B cell (primary cell): ENCODE data around the gene HMCN1. TPM values are rescaled to one million over a fixed set of nuclear protein-coding genes. Genes with fewer than 3 reads are reported as not detected.

Experiments
- ATAC-seq: fragments of 200-7000 bp; cut with Tn5 transposase; one replicate; pipeline ENCODE4 v1.10.0; 2021; ENCODE audit warnings: low read depth, mild to moderate bottlenecking, moderate number of reproducible peaks, moderate library complexity
- CTCF ChIA-PET: fragments of 350-600 bp; sonication (Branson Sonifier 250); formaldehyde crosslinking; loops from one replicate; lab custom pipeline; 2021; ENCODE audit warnings: antibody characterized with exemption, inconsistent platforms; lab: Charles Lee
- POLR2A ChIA-PET: fragments of 350-600 bp; sonication (Branson Sonifier 250); formaldehyde crosslinking; loops from one replicate; lab custom pipeline; 2021; ENCODE audit warnings: antibody characterized with exemption; lab: Charles Lee
- DNase-seq: peaks from one replicate; pipeline ENCODE4 v3.0.0; 2013
- H2AFZ ChIP-seq: 2 replicates; pipeline ENCODE4 v1.6.1; 2012; ENCODE audit warnings: mild to moderate bottlenecking, low read depth, low read length; ENCODE audit not compliant: insufficient read depth, poor library complexity, severe bottlenecking
- H3K27ac ChIP-seq, 2 donors: 1 replicate in 1 of 2; 2 replicates in 1 of 2; pipeline ENCODE4 v1.5.1; 2012 to 2013; ENCODE audit warnings: low read length in 2 of 2, mild to moderate bottlenecking in 2 of 2, moderate library complexity in 1 of 2
- H3K27me3 ChIP-seq, 4 experiments: fragments of 200-600 bp in 1 of 4; sonication (generic) in 1 of 4; replicated peaks in 1 of 4; 1 replicate in 2 of 4; 2 replicates in 2 of 4; pipeline versions ENCODE4 v1.6.1 to v1.7.0; 2013 to 2016; ENCODE audit warnings: low read length in 3 of 4, mild to moderate bottlenecking in 2 of 4, mixed read lengths in 1 of 4, moderate library complexity in 1 of 4; ENCODE audit not compliant: insufficient read depth in 4 of 4, control insufficient read depth in 3 of 4; ENCODE audit errors: control extremely low read depth in 1 of 4
- H3K36me3 ChIP-seq, 2 experiments: replicated peaks in 1 of 2; 1 replicate in 1 of 2; 2 replicates in 1 of 2; pipeline versions ENCODE4 v1.6.1 to v1.7.1; 2013; ENCODE audit warnings: low read length in 1 of 2; ENCODE audit not compliant: insufficient read depth in 2 of 2, control insufficient read depth in 1 of 2; ENCODE audit errors: control extremely low read depth in 1 of 2, extremely low read depth in 1 of 2
- H3K4me1 ChIP-seq, 2 donors: fragments of 200-600 bp in 1 of 2; sonication (generic) in 1 of 2; 1 replicate in 1 of 2; 2 replicates in 1 of 2; pipeline versions ENCODE4 v1.5.1 to v1.6.1; 2013 to 2017; ENCODE audit warnings: low read length in 2 of 2; ENCODE audit not compliant: control insufficient read depth in 2 of 2, insufficient read depth in 2 of 2
- H3K4me2 ChIP-seq: replicated peaks from 2 replicates; pipeline ENCODE3; 2012; ENCODE audit warnings: mild to moderate bottlenecking, low read depth, low read length; ENCODE audit not compliant: poor library complexity, severe bottlenecking
- H3K4me3 ChIP-seq, 5 experiments: fragments of 200-600 bp in 1 of 5; sonication (generic) in 1 of 5; 1 replicate in 3 of 5; 2 replicates in 2 of 5; pipeline versions ENCODE4 v1.5.1 to v1.7.0; 2011 to 2016; ENCODE audit warnings: low read length in 4 of 5, mild to moderate bottlenecking in 4 of 5, low read depth in 2 of 5, control low read depth in 1 of 5, moderate library complexity in 1 of 5; ENCODE audit not compliant: insufficient read depth in 1 of 5; ENCODE audit errors: control extremely low read depth in 1 of 5, extremely low read depth in 1 of 5
- H3K79me2 ChIP-seq: fragments of 200-600 bp; sonication (generic); one replicate; pipeline ENCODE4 v1.6.0; 2016; ENCODE audit warnings: low read length; ENCODE audit not compliant: control insufficient read depth, insufficient read depth
- H3K9ac ChIP-seq: fragments of 200-600 bp; sonication (generic); 2 replicates; pipeline ENCODE4 v1.6.1; 2017; ENCODE audit warnings: mild to moderate bottlenecking, low read length, moderate library complexity
- H3K9me3 ChIP-seq, 3 donors: one replicate each; pipeline versions ENCODE4 v1.6.1 to v1.7.1; 2013; ENCODE audit warnings: low read length in 2 of 3; ENCODE audit not compliant: control insufficient read depth in 2 of 3, insufficient read depth in 1 of 3; ENCODE audit errors: control extremely low read depth in 1 of 3
- H4K20me1 ChIP-seq: 2 replicates; pipeline ENCODE4 v1.6.0; 2012; ENCODE audit warnings: mild to moderate bottlenecking, low read length; ENCODE audit not compliant: insufficient read depth, control insufficient read depth, poor library complexity, severe bottlenecking
- H3K27ac Mint-ChIP-seq: one replicate; pipeline ENCODE4 v1.8.0; 2021; ENCODE audit warnings: mixed read lengths
- H3K27me3 Mint-ChIP-seq: one replicate; pipeline ENCODE4 v1.8.0; 2021; ENCODE audit warnings: mixed read lengths
- H3K4me1 Mint-ChIP-seq: one replicate; pipeline ENCODE4 v1.8.0; 2021; ENCODE audit warnings: mixed read lengths
- H3K4me3 Mint-ChIP-seq: one replicate; pipeline ENCODE4 v1.8.0; 2021; ENCODE audit warnings: mixed read lengths
- H3K9me3 Mint-ChIP-seq: one replicate; pipeline ENCODE4 v1.8.0; 2022; ENCODE audit warnings: mixed read lengths; ENCODE audit not compliant: insufficient read depth
- EZH2 ChIP-seq: IDR thresholded peaks from 2 replicates; pipeline ENCODE4 v1.6.1; 2012; ENCODE audit warnings: borderline replicate concordance, low read depth, mild to moderate bottlenecking, moderate library complexity, low read length; ENCODE audit not compliant: insufficient read depth, poor library complexity, severe bottlenecking
- WGBS: methylation state at CpG from one replicate; pipeline ENCODE4 v1.1.5; 2013; ENCODE audit warnings: missing lambda C conversion rate; ENCODE audit not compliant: insufficient coverage; 5-methylcytosine and 5-hydroxymethylcytosine counted together
- intact Hi-C: fragments of 100-400 bp; cut with micrococcal nuclease; formaldehyde crosslinking; loops from one replicate; pipeline ENCODE4 v1.10.0; 2022
- polyA plus RNA-seq: library from polyadenylated mRNA; depleted of rRNA; stranded (reverse); fragments of >200 nt; gene quantifications from 2 replicates; pipeline ENCODE4 v1.2.3, GENCODE V29; 2012
- total RNA-seq, 2 donors: library from RNA; stranded (reverse); fragments of 120-200 nt in 1 of 2; gene quantifications; 1 replicate in 1 of 2; 2 replicates in 1 of 2; pipeline versions ENCODE4 v1.2.3 to v1.2.4, GENCODE V29; 2013 to 2022
- TF ChIP-seq, protein P1 (sequence below): fragments of 200-600 bp; IDR thresholded peaks from one replicate; pipeline ENCODE4 v1.8.0; 2022; ENCODE audit warnings: antibody characterized with exemption, mild to moderate bottlenecking

Gene HMCN1
- total and polyA plus RNA-seq, 2 donors (not counting 1 experiment from before 2014, with no cell fraction given) = not detected

DNA sequence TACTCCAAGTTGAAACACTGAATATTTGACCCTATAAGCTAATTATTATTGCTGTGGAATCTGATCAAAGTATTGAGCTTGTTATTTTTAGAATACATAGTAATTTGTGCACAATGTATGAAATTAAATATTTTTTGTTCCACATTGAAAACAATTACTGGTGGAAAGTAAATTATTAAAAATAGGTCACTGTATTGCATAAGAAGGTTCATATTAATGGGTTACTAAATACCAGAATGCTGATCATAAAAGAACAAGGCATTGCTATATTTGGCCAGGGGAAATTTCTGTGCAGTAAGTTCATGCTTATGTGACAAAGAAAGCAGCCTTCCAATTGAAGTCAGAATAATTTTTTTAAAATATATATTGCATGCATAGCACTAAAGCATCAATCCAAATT is 481.4 kb downstream of the HMCN1 start:
- H3K9ac ChIP-seq = no peak overlapping the region
- ChIA-PET POLR2A (no interaction called here), CTCF (interaction anchor here (1.7 kb wide), 1 partner anchor 403 kb away, joined by 6 read pairs; no protein-coding TSS in a partner anchor)
- no peak for TF ChIP-seq EZH2
- TF ChIP-seq, protein P1, sequence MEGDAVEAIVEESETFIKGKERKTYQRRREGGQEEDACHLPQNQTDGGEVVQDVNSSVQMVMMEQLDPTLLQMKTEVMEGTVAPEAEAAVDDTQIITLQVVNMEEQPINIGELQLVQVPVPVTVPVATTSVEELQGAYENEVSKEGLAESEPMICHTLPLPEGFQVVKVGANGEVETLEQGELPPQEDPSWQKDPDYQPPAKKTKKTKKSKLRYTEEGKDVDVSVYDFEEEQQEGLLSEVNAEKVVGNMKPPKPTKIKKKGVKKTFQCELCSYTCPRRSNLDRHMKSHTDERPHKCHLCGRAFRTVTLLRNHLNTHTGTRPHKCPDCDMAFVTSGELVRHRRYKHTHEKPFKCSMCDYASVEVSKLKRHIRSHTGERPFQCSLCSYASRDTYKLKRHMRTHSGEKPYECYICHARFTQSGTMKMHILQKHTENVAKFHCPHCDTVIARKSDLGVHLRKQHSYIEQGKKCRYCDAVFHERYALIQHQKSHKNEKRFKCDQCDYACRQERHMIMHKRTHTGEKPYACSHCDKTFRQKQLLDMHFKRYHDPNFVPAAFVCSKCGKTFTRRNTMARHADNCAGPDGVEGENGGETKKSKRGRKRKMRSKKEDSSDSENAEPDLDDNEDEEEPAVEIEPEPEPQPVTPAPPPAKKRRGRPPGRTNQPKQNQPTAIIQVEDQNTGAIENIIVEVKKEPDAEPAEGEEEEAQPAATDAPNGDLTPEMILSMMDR = no peak
- Mint-ChIP-seq H3K27me3 (peaks cover 12% of the 10 kb centered on the region), H3K27ac (no peak overlapping the region), H3K9me3 (no peaks in the 10 kb centered on the region), H3K4me1 (peaks cover 5% of the 10 kb centered on the region), H3K4me3 (no peak overlapping the region)
- H3K27ac ChIP-seq = no peak overlapping the region
- no peak for DNase-seq
- ATAC-seq = no peak
- no peak overlapping the region for H3K4me2 ChIP-seq
- no peak overlapping the region for H3K4me3 ChIP-seq
- H2AFZ ChIP-seq = no peak overlapping the region
- intact Hi-C loops = loop anchor here (10.0 kb wide), 1 partner anchor 1411 kb away; no protein-coding TSS in a partner anchor
- H3K9me3 ChIP-seq = no peaks in the 10 kb centered on the region
- H3K4me1 ChIP-seq = peaks cover 0 to 5% of the 10 kb centered on the region in 2 donors
- H3K27me3 ChIP-seq = no peaks in the 10 kb centered on the region
- H4K20me1 ChIP-seq = no peaks in the 10 kb centered on the region
- H3K36me3 ChIP-seq = no peaks in the 10 kb centered on the region
- H3K79me2 ChIP-seq = no peaks in the 10 kb centered on the region

DNA sequence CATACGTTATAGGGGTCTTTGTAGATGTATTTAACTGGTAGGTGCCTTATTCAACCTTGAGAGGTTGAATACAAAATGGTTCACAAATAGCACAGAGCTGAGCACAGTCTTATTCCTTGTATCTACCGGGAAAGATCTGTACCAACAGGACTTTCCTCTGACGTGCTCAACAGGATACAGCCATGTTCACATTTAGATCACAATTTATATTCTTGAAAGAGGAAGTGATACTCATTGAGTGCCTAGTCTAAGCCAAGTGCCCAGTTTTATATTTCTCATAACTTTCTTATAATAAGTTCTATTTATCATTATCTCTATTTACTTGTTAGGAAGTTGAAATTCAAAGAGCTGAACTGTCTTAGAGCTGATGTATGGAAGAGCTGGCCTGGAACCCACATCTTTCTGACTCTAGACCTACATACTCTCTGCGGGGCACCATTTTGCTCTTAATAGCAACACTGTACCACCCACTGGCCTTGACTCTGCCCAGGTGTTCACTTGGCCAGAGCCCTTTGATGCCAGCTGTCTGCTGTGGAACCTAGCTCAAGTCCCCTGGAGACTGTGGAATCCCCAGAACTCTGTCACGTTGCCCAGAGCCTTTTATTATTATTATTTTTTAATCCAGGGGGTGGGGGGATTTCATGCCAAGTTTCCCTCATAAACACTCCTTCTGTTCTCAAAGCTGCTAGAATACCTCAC is 484.6 kb downstream of the HMCN1 start:
- H3K4me2 ChIP-seq = no peak overlapping the region
- no peaks in the 10 kb centered on the region for H3K9me3 ChIP-seq
- ATAC-seq = no peak
- CTCF ChIA-PET = no interaction called here
- H3K36me3 ChIP-seq = no peaks in the 10 kb centered on the region
- H3K9ac ChIP-seq = no peak overlapping the region
- H3K79me2 ChIP-seq = no peaks in the 10 kb centered on the region
- Mint-ChIP-seq H3K4me1 (peaks cover 5% of the 10 kb centered on the region), H3K9me3 (peaks cover 3% of the 10 kb centered on the region), H3K27me3 (peaks cover 11% of the 10 kb centered on the region), H3K27ac (no peak overlapping the region), H3K4me3 (peak overlapping the region; percentile 29)
- POLR2A ChIA-PET = no interaction called here
- peak; percentile 17 for DNase-seq
- no peaks in the 10 kb centered on the region for H3K27me3 ChIP-seq
- intact Hi-C loops = loop anchor here (10.0 kb wide), 1 partner anchor 1414 kb away; no protein-coding TSS in a partner anchor
- TF ChIP-seq EZH2 = no peak
- TF ChIP-seq, protein P1 = no peak
- no peak overlapping the region for H3K4me3 ChIP-seq
- 50% methylated on average over 1 of the region's 5 CpGs for WGBS
- no peak overlapping the region for H2AFZ ChIP-seq
- H4K20me1 ChIP-seq = no peaks in the 10 kb centered on the region
- peaks cover 0 to 5% of the 10 kb centered on the region in 2 donors for H3K4me1 ChIP-seq
- no peak overlapping the region for H3K27ac ChIP-seq
